Naive B cell (primary cell): ENCODE measurements around the gene SLC8A2. TPM values are rescaled to one million over a fixed set of nuclear protein-coding genes. Genes with fewer than 3 reads are reported as not detected.

Experiments used
- ATAC-seq, 2 donors: fragments of 150-1000 bp; cut with Tn5 transposase; 2 replicates each; pipeline ENCODE4 v1.10.0; 2021; ENCODE audit warnings: low read depth in 2 of 2, mild to moderate bottlenecking in 2 of 2, moderate library complexity in 2 of 2
- DNase-seq: peaks from one replicate; pipeline ENCODE4 v3.0.0; 2022
- H3K27ac Mint-ChIP-seq, 6 donors: one replicate each; pipeline ENCODE4 v1.8.0; 2020 to 2022; ENCODE audit warnings: mild to moderate bottlenecking in 6 of 6, mixed read lengths in 6 of 6, moderate library complexity in 5 of 6, inconsistent platforms in 2 of 6
- H3K27me3 Mint-ChIP-seq, 3 donors: one replicate each; pipeline ENCODE4 v1.8.0; 2021 to 2022; ENCODE audit warnings: mixed read lengths in 3 of 3, mild to moderate bottlenecking in 1 of 3
- H3K36me3 Mint-ChIP-seq, 2 donors: one replicate each; pipeline ENCODE4 v1.8.0; 2020 to 2022; ENCODE audit warnings: mixed read lengths in 2 of 2, inconsistent platforms in 1 of 2, mild to moderate bottlenecking in 1 of 2
- H3K4me1 Mint-ChIP-seq, 3 donors: one replicate each; pipeline ENCODE4 v1.8.0; 2020 to 2022; ENCODE audit warnings: mixed read lengths in 3 of 3, inconsistent platforms in 1 of 3, mild to moderate bottlenecking in 1 of 3, moderate library complexity in 1 of 3
- H3K4me3 Mint-ChIP-seq, 8 donors: one replicate each; pipeline ENCODE4 v1.8.0; 2020 to 2022; ENCODE audit warnings: mild to moderate bottlenecking in 8 of 8, mixed read lengths in 8 of 8, moderate library complexity in 8 of 8, inconsistent platforms in 2 of 8
- H3K9me3 Mint-ChIP-seq, 7 donors: one replicate each; pipeline ENCODE4 v1.8.0; 2020 to 2022; ENCODE audit warnings: mixed read lengths in 7 of 7, mild to moderate bottlenecking in 5 of 7, inconsistent platforms in 2 of 7, moderate library complexity in 1 of 7
- polyA plus RNA-seq, 6 donors: library from polyadenylated mRNA; unstranded; fragments of 300-500 nt; fragmentation: Illumina TruSeq; gene quantifications; one replicate each; pipeline ENCODE4 v1.2.3, GENCODE V29; 2021; ENCODE audit warnings: low read depth in 6 of 6

SLC8A2 gene
- polyA plus RNA-seq, 6 donors from 2014 or later: not detected

- no peak for ATAC-seq
- Mint-ChIP-seq H3K27ac (no peak overlapping the region), H3K4me1 (peaks cover 0 to 4% (median 0%) of the 10 kb centered on the region in 3 donors), H3K9me3 (peaks cover 5 to 27% (median 17%) of the 10 kb centered on the region in 7 donors), H3K27me3 (peaks cover 30 to 32% (median 30%) of the 10 kb centered on the region in 3 donors), H3K36me3 (peaks cover 0 to 21% of the 10 kb centered on the region in 2 donors), H3K4me3 (peak overlapping the region in 1 of 8 donors; percentile 35)
- DNase-seq: no peak
These were observed 14.8 kb downstream of the SLC8A2 start for GRCh38 chr19:47456721-47457474.

DNA sequence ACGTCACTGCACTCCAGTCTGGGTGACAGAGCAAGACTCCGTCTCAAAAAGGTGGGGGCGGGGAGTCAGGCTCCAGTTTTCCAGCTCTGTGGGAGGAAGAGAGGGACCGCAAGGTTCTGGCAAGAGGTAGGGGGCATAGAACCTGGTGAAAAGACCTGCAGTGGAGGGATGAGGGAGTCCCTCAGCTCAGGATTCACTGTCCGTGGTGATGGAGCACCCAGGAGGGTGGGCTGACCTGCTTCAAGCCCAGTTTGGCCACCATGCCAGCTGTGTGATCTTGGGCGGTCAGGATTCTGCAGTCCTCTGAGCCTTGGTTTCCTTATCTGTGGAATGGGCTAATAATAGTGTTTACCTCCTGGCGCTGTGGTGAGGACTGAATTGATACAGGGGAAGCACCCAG, 21.2 kb downstream of the SLC8A2 start:
- Mint-ChIP-seq H3K9me3 (peaks cover 9 to 23% (median 14%) of the 10 kb centered on the region in 7 donors), H3K4me3 (no peak overlapping the region)

DNA sequence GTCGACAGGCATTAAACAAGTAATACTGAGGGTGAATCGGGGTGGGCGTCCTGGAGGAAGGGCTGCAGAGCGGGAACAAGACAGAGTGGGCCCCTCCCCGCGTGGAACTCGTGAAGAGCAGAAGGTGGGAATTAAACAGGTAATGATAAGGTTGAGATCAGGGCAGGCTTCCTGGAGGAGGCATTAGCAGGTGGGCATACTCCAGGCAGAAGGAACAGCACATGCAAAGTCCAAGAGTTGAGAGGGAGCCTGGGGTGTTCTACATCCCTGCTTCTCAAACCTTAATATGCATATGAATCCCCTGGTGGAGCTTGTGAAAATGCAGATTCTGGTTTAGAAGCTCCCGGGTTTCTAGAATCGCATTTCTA, 23.3 kb downstream of the SLC8A2 start:
- H3K9me3 Mint-ChIP-seq: peaks cover 6 to 14% (median 11%) of the 10 kb centered on the region in 7 donors
- ATAC-seq (no peak), DNase-seq (no peak)
- H3K27me3 Mint-ChIP-seq: peaks cover 71 to 79% (median 71%) of the 10 kb centered on the region in 3 donors
- peak overlapping the region in 2 of 6 donors; percentile 58 to 93 for H3K27ac Mint-ChIP-seq
- peak overlapping the region in 3 of 8 donors; percentile 21 to 54 (median 21) for H3K4me3 Mint-ChIP-seq
- H3K36me3 Mint-ChIP-seq: peaks cover 0 to 31% of the 10 kb centered on the region in 2 donors
- peaks cover 31 to 43% (median 37%) of the 10 kb centered on the region in 3 donors for H3K4me1 Mint-ChIP-seq

More for the DNA sequence above, 21.2 kb downstream of the SLC8A2 start:
- Mint-ChIP-seq H3K27me3 (peaks cover 62 to 73% (median 67%) of the 10 kb centered on the region in 3 donors), H3K4me1 (peaks cover 16 to 23% (median 18%) of the 10 kb centered on the region in 3 donors), H3K27ac (no peak overlapping the region), H3K36me3 (peaks cover 0 to 26% of the 10 kb centered on the region in 2 donors)
- no peak for ATAC-seq
- DNase-seq: no peak

DNA sequence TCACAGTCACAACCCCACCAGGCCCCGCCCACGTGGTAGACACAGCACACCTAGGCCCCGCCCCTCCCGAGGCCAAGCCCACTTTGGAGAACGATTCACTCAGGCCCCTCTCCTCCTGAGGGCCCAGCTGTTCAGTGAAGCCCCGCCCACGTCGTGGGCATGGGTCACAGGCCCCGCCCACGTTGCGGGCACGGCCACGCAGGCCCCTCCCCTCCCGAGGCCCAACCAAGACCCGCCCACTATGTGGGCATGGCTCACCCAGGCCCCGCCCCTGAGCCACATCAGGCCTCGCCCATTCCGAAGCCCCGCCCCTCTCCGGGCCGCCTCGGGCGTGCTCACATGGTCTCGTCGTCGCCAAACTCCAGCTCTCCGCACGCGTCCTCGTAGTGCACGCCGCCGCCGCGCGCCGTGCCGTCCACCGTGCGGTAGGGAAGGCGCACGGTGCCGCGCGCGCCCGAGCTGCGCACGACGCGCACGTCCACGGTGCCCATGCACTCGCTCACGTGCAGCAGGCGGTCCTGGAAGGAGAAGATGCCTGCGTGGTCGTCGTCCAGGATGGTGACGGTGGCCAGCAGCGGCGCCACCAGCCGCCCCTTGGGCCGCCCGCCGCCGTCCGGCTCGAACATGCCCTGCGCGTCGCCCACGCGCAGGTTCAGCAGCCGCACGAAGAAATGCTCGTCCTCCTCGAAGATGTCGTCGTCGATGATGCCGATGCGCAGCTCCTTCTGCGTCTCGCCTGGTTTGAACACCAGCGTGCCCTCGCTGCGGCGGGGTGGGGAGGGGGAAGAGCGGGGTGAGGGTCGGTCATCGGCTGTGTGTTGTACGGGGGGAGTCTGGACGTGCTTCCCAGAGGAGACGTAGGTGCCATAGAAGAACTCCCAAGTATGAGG, 24.0 kb downstream of the SLC8A2 start:
- H3K9me3 Mint-ChIP-seq: peaks cover 6 to 19% (median 11%) of the 10 kb centered on the region in 7 donors
- peak overlapping the region in 2 of 6 donors; percentile 31 to 84 for H3K27ac Mint-ChIP-seq
- H3K36me3 Mint-ChIP-seq: peaks cover 0 to 33% of the 10 kb centered on the region in 2 donors
- H3K4me3 Mint-ChIP-seq: peak overlapping the region in 5 of 8 donors; percentile 8 to 71 (median 54)
- no peak for DNase-seq
- ATAC-seq: peak; percentile 31 to 37
- H3K27me3 Mint-ChIP-seq: peaks cover 77 to 85% (median 78%) of the 10 kb centered on the region in 3 donors
- peaks cover 31 to 43% (median 37%) of the 10 kb centered on the region in 3 donors for H3K4me1 Mint-ChIP-seq

- peaks cover 0 to 33% of the 10 kb centered on the region in 2 donors for H3K36me3 Mint-ChIP-seq
- peaks cover 31 to 43% (median 37%) of the 10 kb centered on the region in 3 donors for H3K4me1 Mint-ChIP-seq
- DNase-seq (no peak), ATAC-seq (no peak)
- peaks cover 6 to 19% (median 11%) of the 10 kb centered on the region in 7 donors for H3K9me3 Mint-ChIP-seq
- peaks cover 83 to 90% (median 83%) of the 10 kb centered on the region in 3 donors for H3K27me3 Mint-ChIP-seq
- H3K4me3 Mint-ChIP-seq: peak overlapping the region; percentile 8 to 81 (median 69)
- peak overlapping the region in 5 of 6 donors; percentile 29 to 84 (median 31) for H3K27ac Mint-ChIP-seq
These were observed 24.9 kb downstream of the SLC8A2 start for GRCh38 chr19:47446534-47447469.

GRCh38 chr19:47445937-47446402, 25.7 kb downstream of the SLC8A2 start:
- Mint-ChIP-seq H3K27ac (peak overlapping the region in 3 of 6 donors; percentile 3 to 86 (median 63)), H3K9me3 (peaks cover 6 to 19% (median 11%) of the 10 kb centered on the region in 7 donors), H3K36me3 (peaks cover 0 to 33% of the 10 kb centered on the region in 2 donors), H3K4me3 (peak overlapping the region; percentile 33 to 90 (median 79)), H3K4me1 (peaks cover 31 to 43% (median 37%) of the 10 kb centered on the region in 3 donors), H3K27me3 (peaks cover 83 to 93% (median 83%) of the 10 kb centered on the region in 3 donors)
- ATAC-seq: peak; percentile 88 to 94
- DNase-seq: peak; percentile 48

DNA sequence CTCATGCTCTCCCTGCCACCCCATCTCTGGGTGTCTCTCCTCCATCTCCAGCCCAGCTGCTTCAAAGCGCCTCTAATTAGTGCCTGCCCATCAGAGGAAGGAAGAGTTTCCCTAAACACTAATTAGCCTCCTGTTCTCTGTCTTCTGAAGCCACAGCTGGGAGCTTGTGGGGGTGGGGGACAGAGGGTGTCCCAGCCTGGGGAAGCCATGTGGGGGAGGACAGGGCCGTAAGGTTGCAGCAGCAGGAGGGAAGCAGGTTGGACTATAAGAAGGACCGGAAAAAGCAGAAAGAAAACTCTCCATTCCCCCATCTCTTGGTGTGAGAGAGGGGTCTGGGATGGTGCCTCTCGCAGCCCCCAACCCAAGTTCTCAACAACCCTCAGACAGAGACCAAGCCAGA, 26.2 kb downstream of the SLC8A2 start:
- no peak for ATAC-seq

DNA sequence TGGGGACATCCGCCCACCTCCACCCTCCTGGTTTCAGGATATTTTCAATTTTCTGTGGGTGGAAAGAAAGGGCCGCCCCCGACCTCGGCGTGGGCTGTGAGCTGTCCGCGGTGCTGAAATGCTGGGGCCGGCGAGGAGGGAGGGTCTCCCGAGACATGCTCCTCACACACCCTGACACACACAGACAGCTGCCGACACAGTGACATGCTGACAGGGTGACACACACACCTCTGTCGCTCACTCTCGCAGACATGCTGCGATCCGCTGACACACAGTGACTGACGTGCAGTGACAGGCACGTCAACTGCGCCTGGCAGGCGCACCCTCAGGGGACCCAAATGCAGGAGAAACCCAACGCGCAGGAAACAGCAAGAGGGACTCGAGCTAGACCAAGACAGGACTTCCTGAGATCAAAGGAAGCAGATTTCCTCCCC, 27.3 kb downstream of the SLC8A2 start:
- DNase-seq (no peak), ATAC-seq (no peak)
- Mint-ChIP-seq H3K27me3 (peaks cover 80 to 91% (median 91%) of the 10 kb centered on the region in 3 donors), H3K36me3 (peaks cover 0 to 33% of the 10 kb centered on the region in 2 donors), H3K9me3 (peaks cover 6 to 19% (median 11%) of the 10 kb centered on the region in 7 donors), H3K4me3 (peak overlapping the region in 6 of 8 donors; percentile 10 to 77 (median 40)), H3K4me1 (peaks cover 31 to 38% (median 37%) of the 10 kb centered on the region in 3 donors), H3K27ac (no peak overlapping the region)

More for the DNA sequence above, 26.2 kb downstream of the SLC8A2 start:
- no peak for DNase-seq
- peaks cover 0 to 33% of the 10 kb centered on the region in 2 donors for H3K36me3 Mint-ChIP-seq
- peak overlapping the region; percentile 33 to 90 (median 79) for H3K4me3 Mint-ChIP-seq
- peaks cover 81 to 95% (median 85%) of the 10 kb centered on the region in 3 donors for H3K27me3 Mint-ChIP-seq
- H3K4me1 Mint-ChIP-seq: peaks cover 31 to 43% (median 37%) of the 10 kb centered on the region in 3 donors
- H3K27ac Mint-ChIP-seq: peak overlapping the region in 3 of 6 donors; percentile 60 to 86 (median 63)
- H3K9me3 Mint-ChIP-seq: peaks cover 6 to 19% (median 11%) of the 10 kb centered on the region in 7 donors

- Mint-ChIP-seq H3K9me3 (peaks cover 6 to 19% (median 8%) of the 10 kb centered on the region in 7 donors), H3K27ac (peak overlapping the region in 1 of 6 donors; percentile 64), H3K4me3 (peak overlapping the region in 1 of 8 donors; percentile 7), H3K36me3 (peaks cover 0 to 33% of the 10 kb centered on the region in 2 donors), H3K4me1 (peaks cover 31 to 42% (median 38%) of the 10 kb centered on the region in 3 donors), H3K27me3 (peaks cover 79 to 91% (median 90%) of the 10 kb centered on the region in 3 donors)
- DNase-seq: no peak
- no peak for ATAC-seq
These were observed 28.4 kb downstream of the SLC8A2 start for GRCh38 chr19:47443331-47443730.

GRCh38 chr19:47438793-47439220, 32.9 kb downstream of the SLC8A2 start:
- Mint-ChIP-seq H3K4me3 (no peak overlapping the region), H3K4me1 (peaks cover 11 to 23% (median 16%) of the 10 kb centered on the region in 3 donors), H3K36me3 (peaks cover 0 to 7% of the 10 kb centered on the region in 2 donors), H3K27me3 (peaks cover 67 to 92% (median 83%) of the 10 kb centered on the region in 3 donors), H3K27ac (no peak overlapping the region), H3K9me3 (peaks cover 0 to 9% (median 0%) of the 10 kb centered on the region in 7 donors)
- ATAC-seq (no peak), DNase-seq (no peak)

- peaks cover 66 to 92% (median 81%) of the 10 kb centered on the region in 3 donors for H3K27me3 Mint-ChIP-seq
- no peak overlapping the region for H3K27ac Mint-ChIP-seq
- H3K4me3 Mint-ChIP-seq: no peak overlapping the region
- peaks cover 0 to 1% of the 10 kb centered on the region in 2 donors for H3K36me3 Mint-ChIP-seq
- ATAC-seq (no peak), DNase-seq (no peak)
- H3K4me1 Mint-ChIP-seq: peaks cover 8 to 18% (median 11%) of the 10 kb centered on the region in 3 donors
- H3K9me3 Mint-ChIP-seq: peaks cover 0 to 5% (median 0%) of the 10 kb centered on the region in 7 donors
These were observed 34.2 kb downstream of the SLC8A2 start for GRCh38 chr19:47437500-47437899.
